ENCODE measurements around the gene L3MBTL4.

- TF ChIP-seq, protein P1, sequence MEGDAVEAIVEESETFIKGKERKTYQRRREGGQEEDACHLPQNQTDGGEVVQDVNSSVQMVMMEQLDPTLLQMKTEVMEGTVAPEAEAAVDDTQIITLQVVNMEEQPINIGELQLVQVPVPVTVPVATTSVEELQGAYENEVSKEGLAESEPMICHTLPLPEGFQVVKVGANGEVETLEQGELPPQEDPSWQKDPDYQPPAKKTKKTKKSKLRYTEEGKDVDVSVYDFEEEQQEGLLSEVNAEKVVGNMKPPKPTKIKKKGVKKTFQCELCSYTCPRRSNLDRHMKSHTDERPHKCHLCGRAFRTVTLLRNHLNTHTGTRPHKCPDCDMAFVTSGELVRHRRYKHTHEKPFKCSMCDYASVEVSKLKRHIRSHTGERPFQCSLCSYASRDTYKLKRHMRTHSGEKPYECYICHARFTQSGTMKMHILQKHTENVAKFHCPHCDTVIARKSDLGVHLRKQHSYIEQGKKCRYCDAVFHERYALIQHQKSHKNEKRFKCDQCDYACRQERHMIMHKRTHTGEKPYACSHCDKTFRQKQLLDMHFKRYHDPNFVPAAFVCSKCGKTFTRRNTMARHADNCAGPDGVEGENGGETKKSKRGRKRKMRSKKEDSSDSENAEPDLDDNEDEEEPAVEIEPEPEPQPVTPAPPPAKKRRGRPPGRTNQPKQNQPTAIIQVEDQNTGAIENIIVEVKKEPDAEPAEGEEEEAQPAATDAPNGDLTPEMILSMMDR (conservative IDR thresholded peaks at IDR 0.05; ENCODE audit: low read length), result no peak
- TF ChIP-seq EZH2phosphoT487 (IDR thresholded peaks at IDR 0.05; ENCODE audit: borderline replicate concordance, low read depth, low read length), result no peak
Observed at GRCh38 chr18:6294148-6294784, 120.4 kb downstream of the L3MBTL4 start.
